GM18520 (cell line): ENCODE results near the gene PDE1A.

Source experiments
- ATAC-seq: cut with Tn5 transposase; IDR thresholded peaks from one replicate; pipeline ENCODE4 v1.9.1; 2021; ENCODE audit not compliant: unreplicated experiment

Gene PDE1A

GRCh38 chr2:182359027-182359989 is 67.5 kb downstream of the PDE1A start:
- ATAC-seq: no peak

- no peak for ATAC-seq
Measured at GRCh38 chr2:182358601-182359000, 68.2 kb downstream of the PDE1A start.

DNA sequence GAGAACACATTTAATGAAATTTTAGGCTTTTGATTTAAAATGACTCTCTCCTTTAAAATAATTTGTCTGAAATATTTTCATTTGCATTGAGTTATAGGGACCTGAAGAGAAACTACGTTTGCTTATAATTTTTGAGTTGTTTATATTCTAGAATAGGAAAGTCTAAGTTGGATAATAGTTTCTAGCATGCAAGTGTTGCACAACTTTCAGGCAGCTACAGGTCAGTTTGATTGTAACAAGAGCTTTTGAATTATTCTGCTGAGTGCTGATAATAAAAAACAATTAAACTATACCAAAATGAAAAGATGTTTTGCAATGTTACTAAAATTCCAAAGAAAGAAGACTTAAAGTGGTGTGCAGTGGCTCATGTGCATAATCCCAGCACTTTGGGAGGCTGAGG is 71.0 kb downstream of the PDE1A start:
- no peak for ATAC-seq

- no peak for ATAC-seq
Measured at GRCh38 chr2:182351427-182351826, 75.4 kb downstream of the PDE1A start.

DNA sequence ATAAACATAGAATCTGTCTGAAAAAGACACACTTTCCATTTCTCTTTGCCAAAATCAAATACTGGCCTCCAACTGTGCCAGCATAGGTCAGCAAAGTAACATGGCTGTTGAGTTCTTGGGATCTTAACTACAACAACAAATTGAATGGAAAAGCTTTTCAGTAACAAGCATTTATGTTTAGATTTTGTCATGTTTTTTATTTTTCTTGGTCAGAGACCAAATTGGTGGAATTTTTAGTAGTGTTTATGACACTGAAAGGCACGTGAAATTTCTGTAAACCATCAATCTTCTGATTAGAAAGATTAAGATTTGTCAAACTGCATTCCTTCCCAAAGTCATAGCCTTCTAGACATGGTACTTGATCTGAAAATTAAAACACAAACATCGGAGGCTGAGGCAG is 77.6 kb downstream of the PDE1A start:
- no peak for ATAC-seq

DNA sequence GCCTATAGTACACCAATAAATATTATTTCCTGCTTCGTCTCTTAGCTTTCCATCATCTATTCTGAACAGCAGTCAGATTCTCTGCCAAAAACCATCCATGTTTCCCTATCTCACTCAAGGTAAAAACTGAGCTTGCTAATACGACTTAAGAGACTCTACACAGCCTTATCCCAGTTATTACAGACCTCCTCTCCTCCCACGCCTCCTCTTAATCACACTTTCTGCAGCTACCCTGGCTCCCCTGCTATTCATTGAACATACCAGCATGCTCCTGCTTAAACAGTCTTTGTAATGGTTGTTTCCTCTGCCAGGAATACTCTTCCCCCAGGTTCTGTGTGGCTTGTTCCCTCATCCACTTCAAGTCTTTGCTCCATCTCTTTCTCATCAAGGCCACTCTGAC is 81.5 kb downstream of the PDE1A start:
- ATAC-seq: no peak

DNA sequence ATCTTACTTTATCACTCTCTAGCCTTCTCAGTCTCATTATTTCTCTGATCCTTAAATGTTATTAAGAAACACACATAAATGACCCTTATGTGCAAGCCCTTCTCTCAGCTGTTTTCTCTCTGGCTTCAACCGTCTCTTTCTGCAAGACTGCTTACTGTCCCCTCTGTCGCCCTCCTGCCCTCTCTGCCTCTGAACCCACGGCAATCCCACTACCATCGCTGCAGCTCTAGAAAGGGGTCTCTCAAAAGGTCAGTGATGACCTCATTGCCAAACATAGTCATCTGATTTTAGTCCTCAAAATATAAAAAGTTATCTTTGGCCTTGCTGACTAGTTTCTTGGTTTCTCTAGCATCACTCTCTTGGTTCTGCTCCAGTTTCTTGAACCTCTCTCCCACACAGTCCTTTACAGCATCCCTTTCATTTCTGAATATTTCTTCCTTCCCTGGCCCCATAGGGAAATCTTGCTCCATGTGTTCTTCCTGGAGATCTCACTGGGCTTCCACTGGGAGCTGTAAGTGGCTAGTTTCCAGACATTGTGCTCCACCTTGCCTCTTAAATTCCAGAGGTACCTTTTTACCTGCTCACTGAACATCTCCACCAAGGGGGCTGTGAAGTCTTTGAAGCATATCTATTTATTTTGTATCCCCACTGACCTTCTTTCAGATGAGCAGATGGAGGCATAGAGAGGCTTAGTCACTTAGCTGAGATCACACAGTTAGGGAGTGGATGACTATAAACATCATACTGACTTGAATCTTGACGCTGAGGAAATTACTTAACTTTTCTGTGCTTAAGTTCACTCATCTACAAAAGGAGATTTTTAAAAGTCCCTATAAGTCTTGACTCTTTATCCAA is 96.2 kb downstream of the PDE1A start:
- no peak for ATAC-seq

- ATAC-seq: no peak
Measured at GRCh38 chr2:182324665-182325064, 102.2 kb downstream of the PDE1A start.

DNA sequence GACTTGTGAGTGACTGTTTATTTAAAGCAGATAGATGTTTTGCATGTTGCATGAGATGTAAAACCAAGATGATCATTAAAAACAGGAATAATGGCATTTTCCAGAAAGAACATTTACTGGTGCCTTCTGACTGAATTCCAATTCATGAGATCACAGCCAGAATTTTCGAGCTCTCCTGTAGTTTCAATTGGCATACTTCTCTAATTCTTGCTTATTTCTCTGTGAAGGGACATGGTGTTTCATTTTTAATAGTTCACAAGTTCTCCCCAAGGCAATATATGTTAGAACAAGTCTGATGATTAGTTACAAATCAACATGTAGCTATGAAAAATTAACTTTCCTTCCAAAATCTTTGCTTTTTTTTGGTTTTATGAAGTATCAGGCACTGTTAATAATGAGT is 105.7 kb downstream of the PDE1A start:
- no peak for ATAC-seq

GRCh38 chr2:182319556-182320505 is 107.0 kb downstream of the PDE1A start:
- no peak for ATAC-seq

DNA sequence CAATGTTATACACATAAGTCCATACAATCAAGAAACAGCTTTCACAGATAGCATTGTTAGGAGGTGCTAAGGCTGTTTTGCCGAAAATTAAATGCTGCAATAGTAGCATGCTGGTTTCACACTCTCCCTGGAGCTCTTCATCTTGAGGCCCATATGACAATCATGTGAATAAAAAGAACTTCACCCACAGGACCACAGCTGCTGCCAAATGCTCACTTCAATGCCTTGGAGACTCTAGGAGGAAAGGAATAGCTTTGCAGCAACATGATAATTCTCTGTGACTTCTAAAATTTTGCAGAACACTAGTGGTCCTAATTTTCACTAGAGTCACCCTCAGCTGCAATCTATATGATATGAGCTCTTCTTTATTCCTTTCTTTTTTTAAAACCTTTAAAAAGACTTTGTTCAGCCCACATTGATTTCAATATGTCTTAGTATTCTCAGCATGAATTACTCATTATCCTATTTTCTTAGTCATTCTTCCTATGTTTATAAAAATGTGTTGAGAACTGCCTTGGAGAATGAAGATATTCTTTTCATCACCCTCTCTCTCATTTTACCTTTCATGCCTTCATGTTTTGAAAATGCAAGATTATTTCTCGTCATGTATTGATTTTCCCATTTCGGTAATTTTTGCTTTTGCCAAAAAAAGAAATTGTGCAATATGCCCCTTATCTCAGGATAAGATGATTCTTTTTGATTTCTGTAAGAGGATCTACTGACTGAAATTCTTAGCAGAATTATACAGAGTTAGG is 108.2 kb downstream of the PDE1A start:
- no peak for ATAC-seq

DNA sequence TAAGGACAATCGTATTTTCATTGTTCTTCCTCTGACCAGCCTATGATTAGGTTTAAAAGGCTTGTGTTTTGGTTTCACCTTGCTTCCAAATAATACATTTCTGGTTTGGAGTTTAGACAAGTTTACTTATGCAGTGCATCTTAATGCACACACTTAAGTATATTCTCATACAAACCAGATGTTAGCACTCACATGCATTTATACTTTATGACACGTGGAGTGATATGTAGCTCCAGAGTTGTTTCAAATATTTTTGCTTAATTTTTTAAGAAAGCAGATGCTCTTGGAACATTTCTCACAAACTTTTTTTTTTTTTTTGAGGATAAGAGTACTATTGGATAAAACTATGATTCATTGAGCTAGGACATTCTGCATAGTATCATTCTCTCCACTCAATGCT is 109.9 kb downstream of the PDE1A start:
- ATAC-seq: no peak

DNA sequence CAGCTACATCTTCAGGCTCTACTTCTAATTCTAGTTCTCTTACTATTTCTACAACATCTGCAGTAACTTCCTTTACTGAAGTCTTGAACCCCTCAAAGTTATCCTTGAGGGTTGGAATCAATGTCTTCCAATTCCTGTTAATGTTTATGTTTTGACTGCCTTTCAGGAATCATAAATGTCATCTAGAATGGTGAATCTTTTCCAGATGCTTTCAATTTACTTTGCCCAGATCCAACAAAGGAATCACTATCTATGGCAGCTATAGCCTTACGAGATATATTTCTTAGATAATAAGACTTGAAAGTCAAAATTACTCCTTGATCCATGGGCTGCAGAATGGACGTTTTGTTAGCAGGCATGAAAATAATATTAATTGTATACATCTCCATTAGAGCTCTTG is 123.9 kb downstream of the PDE1A start:
- ATAC-seq: no peak

DNA sequence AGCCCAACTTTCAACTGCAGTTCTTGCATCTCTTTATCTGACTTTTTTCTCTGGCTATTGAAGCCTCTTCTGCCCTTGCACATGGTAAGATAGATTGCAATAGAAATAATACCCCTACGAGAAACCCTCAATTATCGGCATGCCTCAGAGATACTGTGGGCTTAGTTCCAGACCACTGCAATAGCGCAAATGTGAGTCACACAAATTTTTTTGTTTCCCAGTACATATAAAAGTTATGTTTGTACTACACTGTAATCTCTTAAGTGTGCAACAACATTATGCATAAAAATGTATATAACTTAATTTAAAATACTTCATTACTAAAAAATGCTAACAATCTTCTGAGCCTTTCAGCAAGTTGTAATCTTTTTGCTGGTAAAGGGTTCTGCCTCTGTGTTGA is 124.7 kb downstream of the PDE1A start:
- ATAC-seq: no peak

GRCh38 chr2:182301093-182301492 is 125.7 kb downstream of the PDE1A start:
- ATAC-seq: no peak

DNA sequence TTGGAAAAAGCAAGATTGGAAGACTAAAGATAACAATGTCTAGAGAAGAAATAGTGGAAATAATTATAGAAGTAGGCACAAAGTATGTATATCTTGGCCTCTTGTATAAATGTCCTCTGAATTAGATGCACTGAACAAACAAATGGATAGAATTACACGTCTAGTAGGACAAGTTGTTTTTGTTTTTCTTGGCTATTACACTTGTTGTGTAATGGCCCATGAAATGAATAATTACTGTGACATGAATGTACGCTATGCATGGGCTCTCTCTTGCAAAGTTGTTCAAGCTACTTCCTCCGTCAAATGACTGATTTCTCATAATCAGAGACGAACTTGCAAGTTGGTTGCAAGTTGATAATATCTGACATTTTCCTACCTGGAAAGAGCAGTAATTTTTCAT is 126.2 kb downstream of the PDE1A start:
- ATAC-seq: no peak

GRCh38 chr2:182299632-182300031 is 127.2 kb downstream of the PDE1A start:
- ATAC-seq: no peak

DNA sequence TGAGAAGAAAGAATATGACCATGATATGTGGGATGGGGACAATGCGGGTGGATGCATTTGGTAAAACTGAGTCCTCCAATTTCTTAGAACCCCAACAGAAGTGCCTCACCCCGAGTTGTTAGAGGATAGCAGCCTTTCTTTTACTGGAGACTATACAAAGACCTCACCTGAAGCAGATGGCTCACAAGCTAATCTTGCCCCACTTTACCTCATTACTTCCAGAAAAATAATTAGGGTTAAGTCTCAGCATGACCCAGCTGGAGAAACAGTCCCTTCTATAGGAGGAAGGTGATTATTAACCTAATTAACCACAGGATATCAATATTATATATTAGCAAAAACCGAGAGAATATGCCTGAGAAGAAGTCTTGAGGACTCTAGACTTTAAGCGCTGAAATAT is 128.4 kb downstream of the PDE1A start:
- ATAC-seq: no peak

DNA sequence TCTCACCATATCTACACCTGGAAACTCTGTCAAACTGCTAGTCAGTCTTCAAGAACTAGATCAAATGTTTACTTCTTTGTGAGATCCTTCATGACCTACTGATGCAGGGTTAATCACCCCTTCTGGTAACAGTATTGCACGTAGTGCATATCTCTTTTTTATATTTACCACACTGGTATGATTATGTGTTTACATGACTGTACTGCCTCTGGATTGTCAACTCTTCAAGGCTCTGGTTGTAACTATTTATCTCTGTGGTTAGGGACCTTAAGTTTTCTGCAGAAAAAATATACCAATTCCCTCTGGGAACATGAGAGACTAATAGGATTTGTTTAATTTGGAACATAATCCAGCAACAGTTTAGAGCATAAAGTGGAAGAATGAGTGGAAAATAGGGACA is 135.5 kb downstream of the PDE1A start:
- ATAC-seq: no peak

DNA sequence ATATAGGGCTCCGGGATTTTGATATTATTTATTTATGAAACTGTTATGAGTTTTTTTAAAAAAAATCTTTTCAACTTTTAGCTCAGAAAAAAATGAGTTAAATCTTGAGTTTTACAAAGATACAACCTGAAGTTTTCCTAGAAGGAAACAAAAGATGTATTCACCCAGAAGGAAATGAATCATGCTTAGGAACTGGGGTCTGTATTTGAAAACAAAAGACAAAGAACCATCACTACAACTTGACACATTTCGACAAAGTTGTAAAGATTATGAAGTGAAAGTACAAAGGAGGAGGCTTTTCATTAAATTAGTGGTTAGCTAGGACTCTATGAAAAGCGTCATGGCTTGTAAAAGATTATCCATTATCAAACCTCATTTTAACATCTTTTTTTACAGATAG is 143.3 kb downstream of the PDE1A start:
- ATAC-seq: no peak
